Hepatocyte (in vitro differentiated cells): ENCODE results near the gene DNER.

Source experiments
- EZH2 ChIP-seq: fragments of 200-600 bp; sonication (generic); IDR thresholded peaks from 2 replicates; pipeline ENCODE4 v1.6.1; 2016; ENCODE audit warnings: antibody characterized with exemption, mild to moderate bottlenecking, borderline replicate concordance
- TF ChIP-seq, protein P1 (sequence below): fragments of 200-600 bp; sonication (generic); IDR thresholded peaks from 2 replicates; pipeline ENCODE4 v1.5.1; 2016; ENCODE audit warnings: antibody characterized with exemption, mild to moderate bottlenecking; ENCODE audit not compliant: poor library complexity

DNA sequence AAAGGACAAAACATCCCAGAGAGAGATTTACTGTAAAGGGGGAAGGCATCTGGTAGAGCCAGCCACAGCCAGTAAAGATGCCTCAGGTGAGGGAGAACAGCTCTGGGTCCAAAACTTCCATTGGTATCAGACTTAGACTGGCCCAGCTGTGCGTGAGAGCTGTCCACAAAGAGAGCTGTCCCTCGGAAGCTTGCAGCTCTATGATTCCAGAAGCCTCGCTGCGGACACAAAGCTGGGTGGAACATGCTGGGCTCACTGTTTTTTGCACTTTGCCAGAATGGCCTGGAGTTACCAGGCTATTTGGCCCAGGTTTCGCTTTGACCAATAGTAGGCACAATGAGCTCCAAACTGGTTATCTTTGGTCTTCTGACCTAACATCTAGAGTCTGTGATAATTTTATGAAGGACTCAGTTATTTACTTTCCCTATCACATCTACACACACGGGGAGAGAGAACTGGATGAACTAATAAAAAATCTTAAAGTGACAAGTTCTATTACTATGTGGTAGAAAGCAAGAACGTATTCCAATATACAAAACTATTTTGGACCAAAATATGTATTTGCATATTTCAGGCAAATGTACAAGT is 101.9 kb downstream of the DNER start:
- TF ChIP-seq, protein P1, sequence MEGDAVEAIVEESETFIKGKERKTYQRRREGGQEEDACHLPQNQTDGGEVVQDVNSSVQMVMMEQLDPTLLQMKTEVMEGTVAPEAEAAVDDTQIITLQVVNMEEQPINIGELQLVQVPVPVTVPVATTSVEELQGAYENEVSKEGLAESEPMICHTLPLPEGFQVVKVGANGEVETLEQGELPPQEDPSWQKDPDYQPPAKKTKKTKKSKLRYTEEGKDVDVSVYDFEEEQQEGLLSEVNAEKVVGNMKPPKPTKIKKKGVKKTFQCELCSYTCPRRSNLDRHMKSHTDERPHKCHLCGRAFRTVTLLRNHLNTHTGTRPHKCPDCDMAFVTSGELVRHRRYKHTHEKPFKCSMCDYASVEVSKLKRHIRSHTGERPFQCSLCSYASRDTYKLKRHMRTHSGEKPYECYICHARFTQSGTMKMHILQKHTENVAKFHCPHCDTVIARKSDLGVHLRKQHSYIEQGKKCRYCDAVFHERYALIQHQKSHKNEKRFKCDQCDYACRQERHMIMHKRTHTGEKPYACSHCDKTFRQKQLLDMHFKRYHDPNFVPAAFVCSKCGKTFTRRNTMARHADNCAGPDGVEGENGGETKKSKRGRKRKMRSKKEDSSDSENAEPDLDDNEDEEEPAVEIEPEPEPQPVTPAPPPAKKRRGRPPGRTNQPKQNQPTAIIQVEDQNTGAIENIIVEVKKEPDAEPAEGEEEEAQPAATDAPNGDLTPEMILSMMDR: no peak
- no peak for TF ChIP-seq EZH2
